GM12878 (cell line): ENCODE data around the gene SLC38A9. TPM values are rescaled to one million over a fixed set of nuclear protein-coding genes. Genes with fewer than 3 reads are reported as not detected.

ENCODE experiments used
- ATAC-seq: fragments of 200-7000 bp; cut with Tn5 transposase; 3 replicates; pipeline ENCODE4 v1.9.1; 2020; ENCODE audit warnings: mild to moderate bottlenecking, moderate library complexity
- BruUV-seq: library from RNA; stranded (reverse); fragments of 400-500 nt; replicated peaks from 2 replicates; lab custom pipeline; 2021; lab: Mats Ljungman, UMichigan
- CTCF ChIA-PET: fragments of 300-600 bp; sonication (Branson Sonifier 250); formaldehyde crosslinking; extraction: SDS; loops from one replicate; lab custom pipeline; 2021; ENCODE audit warnings: inconsistent platforms; lab: Yijun Ruan, JAX
- POLR2A ChIA-PET: fragments of 350-600 bp; formaldehyde crosslinking; extraction: SDS; loops from one replicate; lab custom pipeline; 2021; ENCODE audit warnings: inconsistent platforms; lab: Charles Lee
- RAD21 ChIA-PET: fragments of 300-600 bp; sonication (Branson Sonifier 250); formaldehyde crosslinking; loops from one replicate; lab custom pipeline; 2023; ENCODE audit warnings: antibody characterized with exemption; ENCODE audit not compliant: unreplicated experiment; lab: Charles Lee
- SMC1A ChIA-PET: fragments of 300-600 bp; sonication (Branson Sonifier 250); formaldehyde crosslinking; loops from one replicate; lab custom pipeline; 2023; ENCODE audit not compliant: unreplicated experiment, uncharacterized antibody; lab: Charles Lee
- DNase-seq: peaks from one replicate; pipeline ENCODE4 v3.0.0-alpha.2; 2011; ENCODE audit warnings: low read depth, low spot score
- FAIRE-seq: peaks from 3 replicates; lab custom pipeline; 2011; peaks lifted over from hg19 to GRCh38; lab: Jason Lieb, UNC
- H2AFZ ChIP-seq: 2 replicates; pipeline ENCODE4 v1.6.0; 2011; ENCODE audit warnings: low read depth, low read length, control low read depth; ENCODE audit not compliant: control insufficient read depth
- H3K27ac ChIP-seq: 2 replicates; pipeline ENCODE4 v1.5.1; 2011; ENCODE audit warnings: control low read depth; ENCODE audit not compliant: control insufficient read depth, insufficient read depth
- H3K27me3 ChIP-seq, 2 experiments: replicated peaks in 1 of 2; 2 replicates each; pipeline versions ENCODE4 v1.6.0 to v1.6.1; 2011; ENCODE audit warnings: low read length in 1 of 2; ENCODE audit not compliant: control insufficient read depth in 2 of 2, insufficient read depth in 2 of 2
- H3K36me3 ChIP-seq, 2 experiments: 2 replicates each; pipeline ENCODE4 v1.5.1; 2011; ENCODE audit warnings: low read length in 1 of 2; ENCODE audit not compliant: control insufficient read depth in 2 of 2, insufficient read depth in 2 of 2
- H3K4me1 ChIP-seq: 2 replicates; pipeline ENCODE4 v1.6.1; 2011; ENCODE audit warnings: mild to moderate bottlenecking, low read length, moderate library complexity, mixed read lengths; ENCODE audit not compliant: control insufficient read depth, insufficient read depth
- H3K4me2 ChIP-seq: 2 replicates; pipeline ENCODE4 v1.6.0; 2011; ENCODE audit warnings: control low read depth; ENCODE audit not compliant: control insufficient read depth, insufficient read depth
- H3K4me3 ChIP-seq: fragments of 200-600 bp; sonication (generic); 2 replicates; pipeline ENCODE4 v1.5.1; 2016
- H3K79me2 ChIP-seq: 2 replicates; pipeline ENCODE4 v1.6.0; 2011; ENCODE audit warnings: low read length; ENCODE audit not compliant: control insufficient read depth, insufficient read depth
- H3K9ac ChIP-seq: 2 replicates; pipeline ENCODE4 v1.8.0; 2011; ENCODE audit warnings: low read length, control low read depth, mixed read lengths; ENCODE audit not compliant: control insufficient read depth, insufficient read depth
- H3K9me3 ChIP-seq: replicated peaks from 3 replicates; pipeline ENCODE4 v1.5.1; 2011; ENCODE audit warnings: mild to moderate bottlenecking, low read length; ENCODE audit not compliant: control insufficient read depth, insufficient read depth
- H4K20me1 ChIP-seq: 2 replicates; pipeline ENCODE4 v1.6.0; 2011; ENCODE audit not compliant: control insufficient read depth, insufficient read depth
- CBX3 ChIP-seq: fragments of 200-600 bp; sonication (generic); IDR thresholded peaks from 2 replicates; pipeline ENCODE4 v1.6.1; 2016; ENCODE audit warnings: low read depth, borderline replicate concordance
- CBX5 ChIP-seq: sonication (generic); IDR thresholded peaks from 2 replicates; pipeline ENCODE4 v1.6.1; 2016; ENCODE audit warnings: low read depth, moderate library complexity, mild to moderate bottlenecking, inconsistent platforms
- CREM ChIP-seq: IDR thresholded peaks from 2 replicates; pipeline ENCODE4 v1.6.1; 2014; ENCODE audit warnings: antibody characterized with exemption, low read depth
- IKZF1 ChIP-seq: fragments of 450-650 bp; conservative IDR thresholded peaks from 2 replicates; pipeline ENCODE4 v1.6.1; 2017; ENCODE audit warnings: antibody characterized with exemption, mild to moderate bottlenecking
- MXI1 ChIP-seq: fragments of 150-350 bp; IDR thresholded peaks from 2 replicates; pipeline ENCODE4 v1.6.1; 2011; ENCODE audit warnings: low read depth, mild to moderate bottlenecking, inconsistent platforms, low read length, improper control_type of control experiment
- RAD51 ChIP-seq: fragments of 450-650 bp; IDR thresholded peaks from 2 replicates; pipeline ENCODE4 v1.6.1; 2016; ENCODE audit warnings: moderate library complexity, mild to moderate bottlenecking, inconsistent platforms
- RUNX3 ChIP-seq: IDR thresholded peaks from 2 replicates; pipeline ENCODE4 v1.6.1; 2012; ENCODE audit warnings: low read length, inconsistent platforms
- ZNF687 ChIP-seq: fragments of 450-650 bp; IDR thresholded peaks from 2 replicates; pipeline ENCODE4 v1.6.1; 2017; ENCODE audit warnings: mild to moderate bottlenecking, moderate library complexity
- WGBS: methylation state at CpG from one replicate; pipeline ENCODE4 v1.1.6; 2016; ENCODE audit warnings: low lambda C conversion rate; ENCODE audit not compliant: insufficient replicate concordance, insufficient coverage; ENCODE audit errors: missing lambda C conversion rate; 5-methylcytosine and 5-hydroxymethylcytosine counted together
- in situ Hi-C: fragments of 300-500 bp; cut with MboI; formaldehyde crosslinking; loops from 9 replicates; pipeline ENCODE4 v1.14.3; 2018; ENCODE audit warnings: mixed read lengths
- intact Hi-C: fragments of 100-400 bp; cut with micrococcal nuclease; formaldehyde crosslinking; loops from one replicate; pipeline ENCODE4 v1.14.2; 2022; ENCODE audit not compliant: unreplicated experiment
- polyA plus RNA-seq, 11 experiments: library from polyadenylated mRNA; depleted of rRNA in 4 of 11; unstranded in 6 of 11; stranded (reverse) in 5 of 11; fragments of >200 nt; fragmentation: Nextera tagmentation in 4 of 11; fragmentation: Illumina TruSeq in 1 of 11; extraction: Ambion mirVana in 4 of 11; extraction: Trizol in 1 of 11; gene quantifications; 1 replicate in 1 of 11; 2 replicates in 10 of 11; pipeline versions ENCODE4 v1.2.1 to v1.2.3, GENCODE V29; 2011 to 2016; ENCODE audit warnings: inconsistent platforms in 2 of 11, missing spikeins in 2 of 11, low read depth in 1 of 11
- total RNA-seq, 4 experiments: library from RNA; depleted of rRNA in 3 of 4; stranded (reverse); fragments of >200 nt in 3 of 4; fragmentation: Illumina TruSeq in 1 of 4; extraction: Trizol in 1 of 4; gene quantifications; 2 replicates each; pipeline versions ENCODE4 v1.2.1 to v1.2.3, GENCODE V29; 2013 to 2021

The SLC38A9 gene
- total and polyA plus RNA-seq, 10 of the 15 experiments (the other 5 are each of a cell fraction or from before 2014, with no cell fraction given) = 8.5 to 35.1 (median 23.0) TPM

DNA sequence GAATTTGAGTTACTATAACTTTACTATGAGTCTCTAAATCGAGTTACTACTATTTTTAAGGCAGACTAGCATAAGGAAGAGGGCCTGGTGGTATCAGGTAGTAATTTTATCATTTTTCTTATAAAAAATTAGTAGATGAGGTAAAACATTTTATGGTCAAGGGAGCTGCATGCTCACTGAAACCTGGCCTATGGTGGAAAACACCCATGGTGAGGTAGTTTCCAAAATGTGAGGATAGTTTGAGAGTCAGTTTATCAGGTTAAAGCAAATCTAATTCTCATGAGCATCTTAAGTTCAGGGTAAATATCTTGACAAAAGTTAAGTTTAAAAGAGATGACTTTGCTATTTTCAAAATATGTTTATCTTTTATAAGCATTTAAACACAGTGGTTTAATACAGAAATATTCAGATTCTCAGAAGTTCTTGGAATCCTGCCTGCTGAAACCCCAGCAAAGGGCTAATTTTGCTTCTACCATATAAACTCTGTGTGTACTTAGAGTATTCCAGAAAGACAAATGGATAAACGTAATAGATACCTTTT, 35.7 kb upstream of the SLC38A9 start:
- no peaks in the 10 kb centered on the region for H3K27me3 ChIP-seq
- H3K36me3 ChIP-seq = no peaks in the 10 kb centered on the region
- no peaks in the 10 kb centered on the region for H4K20me1 ChIP-seq
- H3K27ac ChIP-seq = peak overlapping the region; percentile 31; the same call in 1 of the 2 replicates
- no peak overlapping the region for H3K4me3 ChIP-seq
- TF ChIP-seq RUNX3 (peak; percentile 42; the same call in 1 of the 2 replicates), RAD51 (no peak), IKZF1 (0 out of 2 replicates have a peak, but pooled peaks have one; percentile 3), MXI1 (no peak), CBX5 (no peak), ZNF687 (0 out of 2 replicates have a peak, but pooled peaks have one; percentile 20), CBX3 (no peak), CREM (no peak)
- no TSS peak for BruUV-seq
- no peak overlapping the region for H3K4me2 ChIP-seq
- no peak overlapping the region for H3K9ac ChIP-seq
- in situ Hi-C loops = no loop called here
- no peaks in the 10 kb centered on the region for H3K4me1 ChIP-seq
- POLR2A ChIA-PET = no interaction called here
- ATAC-seq (peak; percentile 84), FAIRE-seq (no peak), DNase-seq (no peak)
- WGBS = 0% methylated on average over 2 of the region's 2 CpGs
- intact Hi-C loops = no loop called here
- no peaks in the 10 kb centered on the region for H3K9me3 ChIP-seq
- SMC1A ChIA-PET = interaction anchor here (1.1 to 1.8 kb wide), 4 partner anchors 10 to 151 kb away, joined by 3 to 4 read pairs (median 3); no protein-coding TSS in a partner anchor
- RAD21 ChIA-PET = no interaction called here
- no peaks in the 10 kb centered on the region for H3K79me2 ChIP-seq
- CTCF ChIA-PET = no interaction called here
- peak overlapping the region; percentile 54 for H2AFZ ChIP-seq
